WTC11 (cell line): ENCODE data around the gene TDRD10. TPM values are rescaled to one million over a fixed set of nuclear protein-coding genes. Genes with fewer than 3 reads are reported as not detected.

Experiments
- ATAC-seq: fragments of 200-7000 bp; cut with Tn5 transposase; 2 replicates; pipeline ENCODE4 v1.10.0; 2021; ENCODE audit warnings: mild to moderate bottlenecking, moderate library complexity
- CTCF ChIA-PET: fragments of 300-600 bp; sonication (Branson Sonifier 250); formaldehyde crosslinking; loops from one replicate; lab custom pipeline; 2021; ENCODE audit warnings: antibody characterized with exemption; lab: Charles Lee
- POLR2A ChIA-PET: fragments of 350-600 bp; sonication (Branson Sonifier 250); formaldehyde crosslinking; loops from one replicate; lab custom pipeline; 2021; ENCODE audit warnings: antibody characterized with exemption; lab: Charles Lee
- DNase-seq: peaks from one replicate; pipeline ENCODE4 v3.0.0; 2021; ENCODE audit warnings: low spot score
- H3K27ac Mint-ChIP-seq: 2 replicates; pipeline ENCODE4 v1.8.0; 2021; ENCODE audit warnings: mixed read lengths
- H3K27me3 Mint-ChIP-seq: 2 replicates; pipeline ENCODE4 v1.8.0; 2021; ENCODE audit warnings: low read depth, mild to moderate bottlenecking, moderate library complexity, mixed read lengths
- H3K36me3 Mint-ChIP-seq: 2 replicates; pipeline ENCODE4 v1.8.0; 2021; ENCODE audit warnings: mixed read lengths
- H3K4me1 Mint-ChIP-seq: 2 replicates; pipeline ENCODE4 v1.8.0; 2022; ENCODE audit warnings: mixed read lengths
- H3K4me3 Mint-ChIP-seq: 2 replicates; pipeline ENCODE4 v1.8.0; 2021; ENCODE audit warnings: mild to moderate bottlenecking, moderate library complexity, mixed read lengths
- H3K9me3 Mint-ChIP-seq: 2 replicates; pipeline ENCODE4 v1.8.0; 2021; ENCODE audit warnings: mixed read lengths
- ARID4B ChIP-seq: sonication (generic); formaldehyde crosslinking; IDR thresholded peaks from 2 replicates; pipeline ENCODE4 v1.8.0; 2023; ENCODE audit warnings: missing genetic modification reagents, mild to moderate bottlenecking, borderline replicate concordance
- ATF1 ChIP-seq: sonication (generic); formaldehyde crosslinking; IDR thresholded peaks from 2 replicates; pipeline ENCODE4 v1.8.1; 2023; ENCODE audit warnings: mild to moderate bottlenecking, moderate library complexity, missing genetic modification reagents
- ATF6 ChIP-seq: sonication (generic); formaldehyde crosslinking; IDR thresholded peaks from 2 replicates; pipeline ENCODE4 v1.8.1; 2023; ENCODE audit warnings: mild to moderate bottlenecking, missing genetic modification reagents
- CTCF ChIP-seq: fragments of 200-600 bp; IDR thresholded peaks from 2 replicates; pipeline ENCODE4 v1.8.0; 2022; ENCODE audit warnings: antibody characterized with exemption
- ELF4 ChIP-seq: sonication (generic); formaldehyde crosslinking; IDR thresholded peaks from 2 replicates; pipeline ENCODE4 v1.8.1; 2022; ENCODE audit warnings: low read depth, mild to moderate bottlenecking, moderate library complexity, missing genetic modification reagents
- ESRRA ChIP-seq: sonication (generic); formaldehyde crosslinking; IDR thresholded peaks from 2 replicates; pipeline ENCODE4 v1.8.1; 2022; ENCODE audit warnings: mild to moderate bottlenecking, missing genetic modification reagents, borderline replicate concordance
- ETV6 ChIP-seq: sonication (generic); formaldehyde crosslinking; IDR thresholded peaks from 2 replicates; pipeline ENCODE4 v1.8.1; 2022; ENCODE audit warnings: mild to moderate bottlenecking, missing genetic modification reagents
- FOXK1 ChIP-seq: sonication (generic); formaldehyde crosslinking; IDR thresholded peaks from 2 replicates; pipeline ENCODE4 v1.8.0; 2022; ENCODE audit warnings: mild to moderate bottlenecking, moderate library complexity, missing genetic modification reagents
- OVOL2 ChIP-seq: fragments of 250-450 bp; sonication (Bioruptor Pico); IDR thresholded peaks from 2 replicates; pipeline ENCODE4 v1.9.0; 2021; ENCODE audit warnings: mild to moderate bottlenecking, borderline replicate concordance
- PRRX2 ChIP-seq: fragments of 250-450 bp; sonication (Bioruptor Pico); IDR thresholded peaks from 2 replicates; pipeline ENCODE4 v1.8.0; 2021; ENCODE audit warnings: mild to moderate bottlenecking
- SMAD3 ChIP-seq: sonication (generic); formaldehyde crosslinking; IDR thresholded peaks from 2 replicates; pipeline ENCODE4 v1.8.0; 2022; ENCODE audit warnings: missing genetic modification reagents, mild to moderate bottlenecking, borderline replicate concordance
- USF1 ChIP-seq: sonication (generic); formaldehyde crosslinking; IDR thresholded peaks from 2 replicates; pipeline ENCODE4 v1.8.0; 2022; ENCODE audit warnings: mild to moderate bottlenecking, missing genetic modification reagents
- ZMAT4 ChIP-seq: fragments of 250-450 bp; sonication (Bioruptor Pico); IDR thresholded peaks from 2 replicates; pipeline ENCODE4 v1.9.0; 2021; ENCODE audit warnings: mild to moderate bottlenecking
- ZNF121 ChIP-seq: sonication (generic); formaldehyde crosslinking; IDR thresholded peaks from 2 replicates; pipeline ENCODE4 v1.8.0; 2023; ENCODE audit warnings: missing genetic modification reagents
- ZNF138 ChIP-seq: sonication (generic); formaldehyde crosslinking; conservative IDR thresholded peaks from 2 replicates; pipeline ENCODE4 v1.8.1; 2022; ENCODE audit warnings: mild to moderate bottlenecking, moderate library complexity, missing genetic modification reagents
- ZNF219 ChIP-seq: sonication (generic); formaldehyde crosslinking; IDR thresholded peaks from 2 replicates; pipeline ENCODE4 v1.8.0; 2023; ENCODE audit warnings: missing genetic modification reagents, mild to moderate bottlenecking, borderline replicate concordance
- ZNF396 ChIP-seq: fragments of 250-450 bp; sonication (Bioruptor Pico); IDR thresholded peaks from 2 replicates; pipeline ENCODE4 v1.8.0; 2021; ENCODE audit warnings: mild to moderate bottlenecking, moderate library complexity, borderline replicate concordance
- ZNF671 ChIP-seq: fragments of 250-450 bp; sonication (Bioruptor Pico); IDR thresholded peaks from 2 replicates; pipeline ENCODE4 v1.8.0; 2021; ENCODE audit warnings: mild to moderate bottlenecking
- total RNA-seq: library from RNA; stranded (reverse); gene quantifications from 3 replicates; pipeline ENCODE4 v1.2.3, GENCODE V29; 2021
- TF ChIP-seq, protein P1 (sequence below): sonication (generic); formaldehyde crosslinking; IDR thresholded peaks from 2 replicates; pipeline ENCODE4 v1.8.0; 2023; ENCODE audit warnings: mild to moderate bottlenecking, missing genetic modification reagents
- TF ChIP-seq, protein P2 (sequence below): fragments of 250-450 bp; sonication (Bioruptor Pico); IDR thresholded peaks from 2 replicates; pipeline ENCODE4 v1.8.0; 2021; ENCODE audit warnings: mild to moderate bottlenecking

TDRD10 gene
- total RNA-seq, 1 experiment from 2014 or later, result 0.09 TPM

DNA sequence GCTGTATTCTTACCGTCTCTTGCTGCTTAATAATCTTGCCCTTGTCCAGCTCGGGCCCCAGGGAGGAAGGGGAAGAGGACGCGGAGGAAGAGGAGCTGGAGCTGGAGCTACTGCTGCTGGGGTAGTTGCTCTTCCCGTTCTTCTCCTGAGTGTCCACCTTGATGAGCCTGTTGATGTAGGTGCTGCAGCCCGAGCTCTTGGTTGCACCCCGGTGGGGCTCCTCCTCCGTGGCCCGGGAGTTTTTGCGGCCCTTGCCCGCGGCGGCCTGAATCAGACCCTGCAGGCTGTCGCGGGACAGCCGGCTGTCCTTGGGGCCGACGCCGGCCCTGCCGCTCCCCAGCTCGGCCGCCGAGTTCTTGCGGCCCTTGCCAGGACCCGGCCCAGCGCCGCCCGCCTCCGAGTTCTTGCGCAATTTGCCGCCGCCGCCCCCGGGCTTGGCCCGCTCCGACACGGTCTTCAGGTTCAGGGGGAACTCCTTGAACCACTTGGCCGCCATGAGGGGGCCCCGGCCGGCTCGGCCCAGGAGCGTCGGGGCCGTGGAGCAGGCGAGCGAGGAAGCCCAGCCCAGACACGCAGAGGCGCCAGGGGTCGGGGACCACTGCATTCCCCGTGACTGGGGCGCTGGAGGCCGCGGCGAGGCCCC lies 475 bp upstream of the TDRD10 start:
- Mint-ChIP-seq H3K27me3 (peaks cover 77% of the 10 kb centered on the region), H3K27ac (no peak overlapping the region), H3K36me3 (peaks cover 4% of the 10 kb centered on the region), H3K4me1 (peaks cover 11% of the 10 kb centered on the region), H3K4me3 (peak overlapping the region; percentile 70), H3K9me3 (0 out of 2 replicates have a peak, but pooled peaks cover 8% of the 10 kb centered on the region)
- peak; percentile 59 for DNase-seq
- CTCF ChIA-PET, result interaction anchor here (0.6 to 2.9 kb wide), 5 partner anchors 8 to 45 kb away, joined by 3 to 10 read pairs (median 4); no protein-coding TSS in a partner anchor
- ATAC-seq, result peak; percentile 54
- no peak for TF ChIP-seq ATF1 (CRISPR knock-in tag)
- no peak for TF ChIP-seq ZMAT4 (CRISPR knock-in tag)
- no peak for TF ChIP-seq ESRRA (CRISPR knock-in tag)
- TF ChIP-seq CTCF, result no peak
- TF ChIP-seq, protein P1, sequence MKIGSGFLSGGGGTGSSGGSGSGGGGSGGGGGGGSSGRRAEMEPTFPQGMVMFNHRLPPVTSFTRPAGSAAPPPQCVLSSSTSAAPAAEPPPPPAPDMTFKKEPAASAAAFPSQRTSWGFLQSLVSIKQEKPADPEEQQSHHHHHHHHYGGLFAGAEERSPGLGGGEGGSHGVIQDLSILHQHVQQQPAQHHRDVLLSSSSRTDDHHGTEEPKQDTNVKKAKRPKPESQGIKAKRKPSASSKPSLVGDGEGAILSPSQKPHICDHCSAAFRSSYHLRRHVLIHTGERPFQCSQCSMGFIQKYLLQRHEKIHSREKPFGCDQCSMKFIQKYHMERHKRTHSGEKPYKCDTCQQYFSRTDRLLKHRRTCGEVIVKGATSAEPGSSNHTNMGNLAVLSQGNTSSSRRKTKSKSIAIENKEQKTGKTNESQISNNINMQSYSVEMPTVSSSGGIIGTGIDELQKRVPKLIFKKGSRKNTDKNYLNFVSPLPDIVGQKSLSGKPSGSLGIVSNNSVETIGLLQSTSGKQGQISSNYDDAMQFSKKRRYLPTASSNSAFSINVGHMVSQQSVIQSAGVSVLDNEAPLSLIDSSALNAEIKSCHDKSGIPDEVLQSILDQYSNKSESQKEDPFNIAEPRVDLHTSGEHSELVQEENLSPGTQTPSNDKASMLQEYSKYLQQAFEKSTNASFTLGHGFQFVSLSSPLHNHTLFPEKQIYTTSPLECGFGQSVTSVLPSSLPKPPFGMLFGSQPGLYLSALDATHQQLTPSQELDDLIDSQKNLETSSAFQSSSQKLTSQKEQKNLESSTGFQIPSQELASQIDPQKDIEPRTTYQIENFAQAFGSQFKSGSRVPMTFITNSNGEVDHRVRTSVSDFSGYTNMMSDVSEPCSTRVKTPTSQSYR (CRISPR knock-in tag), result no peak
- TF ChIP-seq ZNF671 (CRISPR knock-in tag), result no peak
- no peak for TF ChIP-seq ELF4 (CRISPR knock-in tag)
- no peak for TF ChIP-seq ZNF396
- no peak for TF ChIP-seq SMAD3 (CRISPR knock-in tag)
- TF ChIP-seq ZNF219 (CRISPR knock-in tag), result no peak
- no peak for TF ChIP-seq ARID4B (CRISPR knock-in tag)
- TF ChIP-seq, protein P2, sequence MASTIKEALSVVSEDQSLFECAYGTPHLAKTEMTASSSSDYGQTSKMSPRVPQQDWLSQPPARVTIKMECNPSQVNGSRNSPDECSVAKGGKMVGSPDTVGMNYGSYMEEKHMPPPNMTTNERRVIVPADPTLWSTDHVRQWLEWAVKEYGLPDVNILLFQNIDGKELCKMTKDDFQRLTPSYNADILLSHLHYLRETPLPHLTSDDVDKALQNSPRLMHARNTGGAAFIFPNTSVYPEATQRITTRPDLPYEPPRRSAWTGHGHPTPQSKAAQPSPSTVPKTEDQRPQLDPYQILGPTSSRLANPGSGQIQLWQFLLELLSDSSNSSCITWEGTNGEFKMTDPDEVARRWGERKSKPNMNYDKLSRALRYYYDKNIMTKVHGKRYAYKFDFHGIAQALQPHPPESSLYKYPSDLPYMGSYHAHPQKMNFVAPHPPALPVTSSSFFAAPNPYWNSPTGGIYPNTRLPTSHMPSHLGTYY, result no peak
- TF ChIP-seq ZNF121 (CRISPR knock-in tag), result no peak
- POLR2A ChIA-PET, result no interaction called here

- ATAC-seq (peak; percentile 54), DNase-seq (peak; percentile 56)
- ChIA-PET CTCF (interaction anchor here (2.9 kb wide), 1 partner anchor 23 kb away, joined by 10 read pairs; no protein-coding TSS in a partner anchor), POLR2A (no interaction called here)
- H3K27me3 Mint-ChIP-seq, result peaks cover 86% of the 10 kb centered on the region
- peaks cover 4% of the 10 kb centered on the region for H3K36me3 Mint-ChIP-seq
- H3K27ac Mint-ChIP-seq, result no peak overlapping the region
- H3K4me1 Mint-ChIP-seq, result peaks cover 4% of the 10 kb centered on the region
- 0 out of 2 replicates have a peak, but pooled peaks cover 8% of the 10 kb centered on the region for H3K9me3 Mint-ChIP-seq
- H3K4me3 Mint-ChIP-seq, result peak overlapping the region; percentile 59
- TF ChIP-seq OVOL2 (CRISPR knock-in tag), result no peak
- TF ChIP-seq PRRX2 (CRISPR knock-in tag), result no peak
- peak; percentile 93 for TF ChIP-seq ZNF138 (CRISPR knock-in tag)
- TF ChIP-seq FOXK1 (CRISPR knock-in tag), result peak; percentile 80
- TF ChIP-seq USF1 (CRISPR knock-in tag), result peak; percentile 87
- TF ChIP-seq ETV6 (CRISPR knock-in tag), result peak; percentile 77
- no peak for TF ChIP-seq ZMAT4 (CRISPR knock-in tag)
- peak; percentile 33; the same call in 1 of the 2 replicates for TF ChIP-seq ATF6 (CRISPR knock-in tag)
These were observed 711 bp downstream of the TDRD10 start for GRCh38 chr1:154502744-154503115.
